Keratinocyte (primary cell): ENCODE data around the gene CLNK. TPM values are rescaled to one million over a fixed set of nuclear protein-coding genes. Genes with fewer than 3 reads are reported as not detected.

Experiments used
- DNase-seq: peaks from one replicate; pipeline ENCODE4 v3.0.0-alpha.2; 2011; ENCODE audit warnings: low read depth, missing footprints, low spot score
- FAIRE-seq: peaks from 2 replicates; lab custom pipeline; 2011; peaks lifted over from hg19 to GRCh38; lab: Jason Lieb, UNC
- H2AFZ ChIP-seq: 2 replicates; pipeline ENCODE4 v1.6.0; 2012; ENCODE audit warnings: low read length, control low read depth, inconsistent platforms; ENCODE audit not compliant: control insufficient read depth
- H3K27ac ChIP-seq: 2 replicates; pipeline ENCODE4 v1.5.1; 2011; ENCODE audit warnings: low read length; ENCODE audit not compliant: control insufficient read depth, insufficient read depth
- H3K27me3 ChIP-seq: 3 replicates; pipeline ENCODE4 v1.6.0; 2011; ENCODE audit warnings: low read length; ENCODE audit not compliant: control insufficient read depth, insufficient read depth; ENCODE audit errors: extremely low read depth
- H3K36me3 ChIP-seq, 2 experiments: 2 replicates in 1 of 2; 3 replicates in 1 of 2; pipeline ENCODE4 v1.5.1; 2011; ENCODE audit warnings: low read length in 2 of 2, mild to moderate bottlenecking in 1 of 2; ENCODE audit not compliant: control insufficient read depth in 2 of 2, insufficient read depth in 2 of 2; ENCODE audit errors: extremely low read depth in 1 of 2
- H3K4me1 ChIP-seq: 3 replicates; pipeline ENCODE4 v1.5.1; 2011; ENCODE audit warnings: low read length; ENCODE audit not compliant: control insufficient read depth, insufficient read depth; ENCODE audit errors: extremely low read depth
- H3K4me2 ChIP-seq: 3 replicates; pipeline ENCODE4 v1.6.0; 2011; ENCODE audit warnings: low read depth, low read length; ENCODE audit not compliant: control insufficient read depth, insufficient read depth; ENCODE audit errors: extremely low read depth
- H3K4me3 ChIP-seq, 3 experiments: fragments of 200-600 bp in 1 of 3; sonication (generic) in 1 of 3; 2 replicates in 2 of 3; 3 replicates in 1 of 3; pipeline ENCODE4 v1.5.1; 2011 to 2016; ENCODE audit warnings: low read length in 3 of 3, mild to moderate bottlenecking in 3 of 3, control low read depth in 2 of 3, inconsistent platforms in 1 of 3, low read depth in 1 of 3, mixed read lengths in 1 of 3, mixed run types in 1 of 3, moderate library complexity in 1 of 3; ENCODE audit not compliant: control insufficient read depth in 2 of 3, insufficient read depth in 2 of 3; ENCODE audit errors: extremely low read depth in 1 of 3
- H3K79me2 ChIP-seq: 2 replicates; pipeline ENCODE4 v1.6.0; 2012; ENCODE audit warnings: low read length; ENCODE audit not compliant: control insufficient read depth, insufficient read depth
- H3K9ac ChIP-seq: 3 replicates; pipeline ENCODE4 v1.6.0; 2011; ENCODE audit warnings: low read length; ENCODE audit not compliant: control insufficient read depth, insufficient read depth; ENCODE audit errors: extremely low read depth
- H3K9me1 ChIP-seq: 3 replicates; pipeline ENCODE4 v1.6.0; 2011; ENCODE audit warnings: low read length; ENCODE audit not compliant: control insufficient read depth, insufficient read depth; ENCODE audit errors: extremely low read depth
- H3K9me3 ChIP-seq: 2 replicates; pipeline ENCODE4 v1.5.1; 2012; ENCODE audit warnings: low read depth, low read length; ENCODE audit not compliant: control insufficient read depth
- H4K20me1 ChIP-seq: 3 replicates; pipeline ENCODE4 v1.6.0; 2011; ENCODE audit warnings: low read length; ENCODE audit not compliant: control insufficient read depth, insufficient read depth; ENCODE audit errors: extremely low read depth
- EZH2 ChIP-seq: IDR thresholded peaks from one replicate; pipeline ENCODE4 v1.6.1; 2012; ENCODE audit warnings: inconsistent platforms, mild to moderate bottlenecking, low read length, moderate library complexity
- dilution Hi-C: fragments of 300-500 bp; cut with MboI; formaldehyde crosslinking; loops from one replicate; pipeline ENCODE4 v1.7.0; 2020; ENCODE audit warnings: low sequenced_read_pairs; ENCODE audit not compliant: extremely low pct_ligation_motif_present
- polyA plus RNA-seq, 5 experiments: library from polyadenylated mRNA; depleted of rRNA in 3 of 5; stranded (reverse) in 3 of 5; stranded (forward) in 1 of 5; unstranded in 1 of 5; fragments of >200 nt; gene quantifications; 1 replicate in 1 of 5; 2 replicates in 3 of 5; 3 replicates in 1 of 5; pipeline versions ENCODE4 v1.2.1 to v1.2.3, GENCODE V29; 2011 to 2012; ENCODE audit warnings: missing spikeins in 2 of 5, low read depth in 1 of 5, low replicate concordance in 1 of 5
- TF ChIP-seq, protein P1 (sequence below), 3 experiments: IDR thresholded peaks in 1 of 3; conservative IDR thresholded peaks in 1 of 3; optimal IDR thresholded peaks in 1 of 3; 2 replicates in 2 of 3; 3 replicates in 1 of 3; pipeline versions ENCODE3 to v1.5.1; 2011; ENCODE audit warnings: low read length in 3 of 3, mild to moderate bottlenecking in 3 of 3, moderate library complexity in 2 of 3, control low read depth in 1 of 3, inconsistent platforms in 1 of 3; ENCODE audit not compliant: insufficient read depth in 2 of 3; ENCODE audit errors: extremely low read depth in 1 of 3

The CLNK gene
- polyA plus RNA-seq, 1 donor (not counting 4 experiments of a cell fraction or from before 2014, with no cell fraction given) = not detected

DNA sequence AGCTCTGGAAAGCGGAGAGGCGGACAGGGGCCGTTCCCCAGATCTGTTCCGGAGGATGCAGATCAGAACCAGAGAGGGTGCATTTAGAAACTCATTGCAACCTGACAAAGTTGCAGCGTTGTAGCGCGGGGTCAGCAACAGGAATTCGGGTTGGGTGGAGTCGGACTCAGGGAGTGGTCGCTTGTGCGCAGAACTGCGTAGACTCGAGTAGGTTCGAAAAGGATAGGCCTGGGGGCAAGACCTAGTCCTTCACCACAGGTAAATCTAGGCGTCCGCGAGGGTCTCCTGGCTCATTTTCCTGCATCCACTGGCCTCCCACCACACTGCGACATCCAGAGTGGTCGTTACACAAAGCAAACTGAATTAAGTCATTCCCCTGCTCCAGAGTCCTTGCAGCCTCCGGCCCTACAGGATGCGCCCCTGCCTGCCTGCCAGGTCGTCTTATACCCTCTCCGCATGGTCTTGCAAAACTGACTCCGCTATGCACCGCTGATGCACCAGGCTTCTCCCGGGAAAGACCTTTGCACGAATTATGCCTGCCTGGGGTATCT is 222.6 kb downstream of the CLNK start:
- FAIRE-seq (no peak), DNase-seq (no peak)
- dilution Hi-C loops = no loop called here
- peak overlapping the region in 2 of 3 experiments; percentile 42 to 56 for H3K4me3 ChIP-seq
- no peaks in the 10 kb centered on the region for H3K36me3 ChIP-seq
- peak overlapping the region; percentile 62 for H2AFZ ChIP-seq
- H3K27me3 ChIP-seq = peaks cover 12% of the 10 kb centered on the region
- no peaks in the 10 kb centered on the region for H4K20me1 ChIP-seq
- peaks cover 4% of the 10 kb centered on the region for H3K9me3 ChIP-seq
- TF ChIP-seq, protein P1, sequence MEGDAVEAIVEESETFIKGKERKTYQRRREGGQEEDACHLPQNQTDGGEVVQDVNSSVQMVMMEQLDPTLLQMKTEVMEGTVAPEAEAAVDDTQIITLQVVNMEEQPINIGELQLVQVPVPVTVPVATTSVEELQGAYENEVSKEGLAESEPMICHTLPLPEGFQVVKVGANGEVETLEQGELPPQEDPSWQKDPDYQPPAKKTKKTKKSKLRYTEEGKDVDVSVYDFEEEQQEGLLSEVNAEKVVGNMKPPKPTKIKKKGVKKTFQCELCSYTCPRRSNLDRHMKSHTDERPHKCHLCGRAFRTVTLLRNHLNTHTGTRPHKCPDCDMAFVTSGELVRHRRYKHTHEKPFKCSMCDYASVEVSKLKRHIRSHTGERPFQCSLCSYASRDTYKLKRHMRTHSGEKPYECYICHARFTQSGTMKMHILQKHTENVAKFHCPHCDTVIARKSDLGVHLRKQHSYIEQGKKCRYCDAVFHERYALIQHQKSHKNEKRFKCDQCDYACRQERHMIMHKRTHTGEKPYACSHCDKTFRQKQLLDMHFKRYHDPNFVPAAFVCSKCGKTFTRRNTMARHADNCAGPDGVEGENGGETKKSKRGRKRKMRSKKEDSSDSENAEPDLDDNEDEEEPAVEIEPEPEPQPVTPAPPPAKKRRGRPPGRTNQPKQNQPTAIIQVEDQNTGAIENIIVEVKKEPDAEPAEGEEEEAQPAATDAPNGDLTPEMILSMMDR (optimal IDR thresholded peaks at IDR 0.05 in 1 of 3, IDR thresholded peaks at IDR 0.05 in 1 of 3, conservative IDR thresholded peaks at IDR 0.05 in 1 of 3; ENCODE audit: extremely low read depth in 1 of 3, insufficient read depth in 2 of 3, low read length in 3 of 3) = no peak
- TF ChIP-seq EZH2 = no peak
- peaks cover 16% of the 10 kb centered on the region for H3K4me1 ChIP-seq
- H3K9ac ChIP-seq = no peak overlapping the region
- peak overlapping the region; percentile 64 for H3K4me2 ChIP-seq
- no peaks in the 10 kb centered on the region for H3K79me2 ChIP-seq
- no peak overlapping the region for H3K27ac ChIP-seq
- no peaks in the 10 kb centered on the region for H3K9me1 ChIP-seq

DNA sequence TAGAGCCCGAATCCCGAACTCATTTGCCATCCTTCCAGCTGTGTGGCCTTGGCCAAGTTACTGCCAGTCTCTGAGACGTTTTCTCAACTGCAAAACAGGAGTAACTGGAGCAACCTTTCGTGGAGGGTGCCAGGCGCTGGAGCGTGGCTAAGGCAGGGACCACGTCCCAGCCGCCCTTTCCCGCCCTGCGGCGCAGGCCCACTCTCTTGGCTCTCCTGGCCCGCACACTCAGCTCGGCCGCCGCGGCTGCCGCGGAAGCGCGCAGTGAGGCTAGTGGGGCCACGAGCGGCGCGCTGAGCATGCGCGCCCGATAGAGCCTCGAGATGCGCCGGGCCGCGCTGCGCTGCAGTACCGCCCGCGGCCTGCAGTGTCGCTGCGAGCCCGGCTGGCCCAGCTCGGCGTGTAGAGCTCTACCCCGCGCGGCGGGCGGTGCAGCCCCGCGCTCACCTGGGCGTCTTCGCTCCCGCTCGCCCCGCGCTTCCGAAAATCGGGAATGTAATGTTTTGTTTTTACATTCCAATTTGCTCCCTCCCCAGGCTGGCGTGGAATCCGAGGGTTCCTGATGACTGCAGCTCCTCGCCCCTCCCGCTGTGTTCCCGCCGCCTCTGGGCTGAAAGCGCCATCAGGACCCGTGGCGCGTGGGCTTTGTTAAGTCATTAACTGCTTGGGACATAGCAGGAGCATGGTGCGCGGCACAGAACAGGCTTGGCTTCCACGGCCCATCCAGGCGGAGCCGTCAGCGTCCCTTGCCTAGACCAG is 223.3 kb downstream of the CLNK start:
- Histone ChIP-seq H4K20me1 (no peaks in the 10 kb centered on the region), H3K9me3 (peaks cover 4% of the 10 kb centered on the region), H3K27me3 (peaks cover 12% of the 10 kb centered on the region), H3K4me2 (peak overlapping the region; percentile 64), H2AFZ (peak overlapping the region; percentile 62), H3K27ac (no peak overlapping the region), H3K9me1 (no peaks in the 10 kb centered on the region), H3K4me1 (peaks cover 16% of the 10 kb centered on the region), H3K79me2 (peaks cover 4% of the 10 kb centered on the region), H3K4me3 (peak overlapping the region in 2 of 3 experiments; percentile 42 to 56), H3K36me3 (no peaks in the 10 kb centered on the region), H3K9ac (no peak overlapping the region)
- dilution Hi-C loops = no loop called here
- TF ChIP-seq, protein P1 (optimal IDR thresholded peaks at IDR 0.05 in 1 of 3, IDR thresholded peaks at IDR 0.05 in 1 of 3, conservative IDR thresholded peaks at IDR 0.05 in 1 of 3; ENCODE audit: extremely low read depth in 1 of 3, insufficient read depth in 2 of 3, low read length in 3 of 3) = peak; percentile 63 to 84 (median 83)
- peak; percentile 50 for TF ChIP-seq EZH2
- DNase-seq (no peak), FAIRE-seq (peak; percentile 32)
